GM21825 (cell line): ENCODE data around the gene GLO1.
A peak's percentile ranks its signal among the peaks of the same experiment; 100 is the strongest.

ENCODE experiments used
- ATAC-seq: cut with Tn5 transposase; IDR thresholded peaks from one replicate; pipeline ENCODE4 v1.9.1; 2021; ENCODE audit warnings: mild to moderate bottlenecking, moderate library complexity; ENCODE audit not compliant: unreplicated experiment

Gene GLO1

GRCh38 chr6:38673397-38674165, 29.4 kb downstream of the GLO1 start:
- no peak for ATAC-seq

GRCh38 chr6:38671885-38672467, 31.0 kb downstream of the GLO1 start:
- peak; percentile 64 for ATAC-seq

GRCh38 chr6:38658418-38659167, 44.4 kb downstream of the GLO1 start:
- ATAC-seq: no peak

GRCh38 chr6:38656896-38657295, 46.0 kb downstream of the GLO1 start:
- ATAC-seq: no peak

GRCh38 chr6:38654263-38654662, 48.7 kb downstream of the GLO1 start:
- ATAC-seq: no peak

GRCh38 chr6:38651121-38651784, 51.7 kb downstream of the GLO1 start:
- no peak for ATAC-seq

GRCh38 chr6:38650207-38650752, 52.7 kb downstream of the GLO1 start:
- ATAC-seq: no peak

GRCh38 chr6:38649744-38650143, 53.2 kb downstream of the GLO1 start:
- ATAC-seq: no peak

- ATAC-seq: no peak
Measured at GRCh38 chr6:38648629-38649028, 54.3 kb downstream of the GLO1 start.

GRCh38 chr6:38646166-38646878, 56.6 kb downstream of the GLO1 start:
- no peak for ATAC-seq

- ATAC-seq: no peak
Measured at GRCh38 chr6:38644951-38645350, 58.0 kb downstream of the GLO1 start.

- no peak for ATAC-seq
Measured at GRCh38 chr6:38640216-38640909, 62.6 kb downstream of the GLO1 start.

- ATAC-seq: peak; percentile 77
Measured at GRCh38 chr6:38639498-38640215, 63.3 kb downstream of the GLO1 start, which contains the start of gene BTBD9. Gene BTBD9, minus strand, starts transcription at chr6:38639929.

- ATAC-seq: peak; percentile 19
Measured at GRCh38 chr6:38638941-38639497, 63.9 kb downstream of the GLO1 start.

- ATAC-seq: no peak
Measured at GRCh38 chr6:38637756-38638155, 65.2 kb downstream of the GLO1 start.

GRCh38 chr6:38636027-38636426, 66.9 kb downstream of the GLO1 start:
- ATAC-seq: no peak

- ATAC-seq: no peak
Measured at GRCh38 chr6:38634518-38634917, 68.4 kb downstream of the GLO1 start.

GRCh38 chr6:38632490-38632889, 70.5 kb downstream of the GLO1 start:
- ATAC-seq: no peak
